CD4-positive, alpha-beta T cell treated with Interleukin-21 for 1 hour (primary cell): ENCODE data around the gene DAP.
"Not testable (repeated sequence)": the region's sequence is repeated elsewhere in the genome, so short reads cannot be mapped to it uniquely, and the experiment has no call there.

Experiments used
- DNase-seq: peaks from one replicate; pipeline ENCODE4 v3.0.0-alpha.2; 2020

The DAP gene, protein sequence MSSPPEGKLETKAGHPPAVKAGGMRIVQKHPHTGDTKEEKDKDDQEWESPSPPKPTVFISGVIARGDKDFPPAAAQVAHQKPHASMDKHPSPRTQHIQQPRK

DNA sequence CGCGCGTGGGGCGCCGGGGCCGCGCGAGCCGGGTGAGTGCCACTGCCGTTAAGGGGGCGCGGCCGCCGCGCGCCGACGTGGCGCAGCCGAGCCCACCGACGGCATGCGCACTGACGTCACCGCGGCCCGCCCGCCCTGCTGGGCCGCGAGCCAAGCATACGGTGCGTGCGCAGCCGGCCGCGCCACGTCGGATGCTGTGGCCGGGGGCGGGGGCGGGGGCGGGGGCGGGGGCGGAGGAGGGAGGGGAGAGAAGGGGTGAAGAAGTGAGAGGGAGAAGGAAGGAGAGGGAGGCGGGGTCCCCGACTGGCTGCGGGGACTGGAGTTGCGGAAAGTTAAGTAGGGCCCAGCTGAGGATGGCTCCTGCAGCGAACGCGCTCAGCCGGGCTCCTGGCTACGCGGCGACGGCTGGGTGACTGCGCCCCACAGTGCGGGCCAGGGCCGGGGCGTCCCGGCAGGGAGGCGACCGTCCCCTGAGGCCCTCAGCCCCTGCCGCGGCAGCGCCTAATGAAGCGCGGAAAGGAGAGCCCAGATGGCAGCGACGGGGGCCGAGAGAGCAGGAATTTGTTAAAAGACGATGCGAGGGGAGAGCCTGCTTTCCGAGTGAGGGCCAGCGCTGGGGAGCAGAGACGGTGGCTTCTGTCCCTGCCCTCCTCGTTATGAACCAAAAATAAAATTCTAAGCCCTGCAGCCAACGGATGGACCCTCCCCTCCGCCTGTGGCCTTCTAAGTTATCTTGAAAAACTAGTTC is at the start of gene DAP:
DAP (minus strand) TSS at position 50 of the 748 bp plus-strand sequence. CDS start 166 bp downstream, outside the sequence.
- DNase-seq = peak; percentile 92

- no peak for DNase-seq
Measured at GRCh38 chr5:10808347-10809226, 47.6 kb upstream of the DAP start.

- DNase-seq = no peak
Measured at GRCh38 chr5:10801931-10802666, 41.1 kb upstream of the DAP start.

DNA sequence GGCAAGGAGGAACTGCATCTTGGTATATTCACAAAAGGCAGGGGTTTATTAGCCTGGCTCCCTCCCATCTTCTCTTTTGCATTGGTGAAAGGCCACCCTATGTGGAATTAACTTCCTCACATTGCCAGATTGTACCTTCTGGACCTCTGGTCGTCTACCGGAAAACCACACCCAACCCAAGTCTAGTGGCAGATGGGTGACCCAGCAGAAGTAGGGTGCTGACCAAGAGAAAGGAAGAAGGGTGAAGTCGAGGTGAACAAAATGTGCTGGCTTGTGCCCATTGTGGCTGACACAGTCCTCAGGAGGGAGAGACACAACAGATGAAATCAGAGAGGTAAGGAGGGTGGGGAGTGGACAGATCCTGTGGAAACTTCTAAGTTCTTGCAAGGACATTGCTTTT is 39.8 kb upstream of the DAP start:
- no peak for DNase-seq

- no peak for DNase-seq
Measured at GRCh38 chr5:10797261-10797660, 36.2 kb upstream of the DAP start.

- DNase-seq = no peak
Measured at GRCh38 chr5:10793785-10794184, 32.8 kb upstream of the DAP start.

DNA sequence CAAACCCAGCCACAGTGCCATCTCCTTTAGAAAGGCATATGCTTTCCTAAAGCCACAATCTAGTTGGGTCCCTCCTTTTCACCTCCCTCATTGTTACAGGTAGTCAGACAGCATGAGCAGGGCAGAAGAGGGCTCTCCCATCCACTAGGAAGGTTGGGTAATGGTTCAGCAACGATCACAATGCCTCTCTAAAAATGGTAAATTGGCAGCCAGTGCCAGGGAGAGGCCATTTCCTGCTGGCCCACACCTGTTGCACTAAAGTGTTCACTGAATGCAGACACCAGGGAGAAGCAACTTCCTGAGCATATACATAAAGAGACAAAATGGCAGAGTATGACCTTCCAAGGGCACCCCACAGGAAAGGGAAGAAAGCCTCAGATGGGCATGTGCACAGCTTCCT is 31.3 kb upstream of the DAP start:
- DNase-seq = no peak

GRCh38 chr5:10789726-10790125 is 28.7 kb upstream of the DAP start:
- DNase-seq = no peak

GRCh38 chr5:10789021-10789420 is 28.0 kb upstream of the DAP start:
- DNase-seq = no peak

DNA sequence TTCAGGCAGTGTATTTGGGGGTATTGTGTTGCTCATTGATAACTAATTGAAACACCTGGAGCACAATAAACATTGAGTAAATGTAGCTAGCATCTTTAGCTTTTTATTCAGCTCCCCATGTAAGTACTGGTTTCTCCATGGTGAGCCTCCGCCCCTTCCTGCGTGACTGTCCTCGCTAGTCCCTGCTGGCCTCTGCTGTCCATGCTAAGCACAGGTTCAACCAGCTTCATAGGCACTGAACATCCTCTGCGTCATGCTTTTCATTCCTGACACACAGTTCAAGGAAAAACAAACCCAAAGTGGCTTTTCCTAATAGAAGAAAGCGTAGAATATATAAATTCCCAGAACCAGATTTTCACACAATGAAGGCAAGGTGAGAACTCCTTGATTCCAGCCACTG is 27.3 kb upstream of the DAP start:
- no peak for DNase-seq

GRCh38 chr5:10786835-10787234 is 25.8 kb upstream of the DAP start:
- no peak for DNase-seq

- not testable (repeated sequence) for DNase-seq
Measured at GRCh38 chr5:10780208-10780607, 19.2 kb upstream of the DAP start.

- no peak for DNase-seq
Measured at GRCh38 chr5:10779592-10779991, 18.6 kb upstream of the DAP start.

- no peak for DNase-seq
Measured at GRCh38 chr5:10778179-10778910, 17.3 kb upstream of the DAP start.

GRCh38 chr5:10775646-10776045 is 14.6 kb upstream of the DAP start:
- no peak for DNase-seq

GRCh38 chr5:10772901-10773585 is 12.0 kb upstream of the DAP start:
- no peak for DNase-seq

DNA sequence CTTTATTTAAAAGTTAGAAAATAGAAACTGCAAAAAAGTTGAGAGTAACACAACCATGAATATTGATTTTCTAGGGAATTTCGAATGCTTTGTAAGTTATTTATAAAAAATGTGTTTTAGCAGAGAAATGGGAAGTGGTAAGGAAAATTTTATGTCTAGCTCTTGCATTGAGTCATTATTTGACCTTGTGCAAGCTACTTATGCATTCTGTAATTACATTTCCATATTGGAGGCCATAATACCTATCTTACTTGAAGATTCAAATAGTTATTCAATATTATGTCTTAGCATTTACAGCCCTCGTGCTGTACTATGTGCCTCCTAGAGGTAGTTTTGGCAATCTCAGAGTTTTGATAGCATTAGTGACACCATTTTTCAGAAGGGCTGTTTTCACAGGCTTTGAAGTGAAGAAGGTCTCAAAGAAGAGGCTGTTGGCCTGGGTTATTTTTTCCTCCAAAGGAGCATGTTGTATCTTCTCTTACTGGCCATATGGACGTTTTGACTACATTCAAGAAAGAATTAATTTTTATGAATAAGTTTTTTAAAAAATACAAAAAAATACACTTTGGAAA is 7.4 kb upstream of the DAP start:
- DNase-seq = no peak

GRCh38 chr5:10762776-10763500 is 1.9 kb upstream of the DAP start:
- no peak for DNase-seq

GRCh38 chr5:10761933-10762775 is 1.1 kb upstream of the DAP start:
- DNase-seq = peak; percentile 6

DNA sequence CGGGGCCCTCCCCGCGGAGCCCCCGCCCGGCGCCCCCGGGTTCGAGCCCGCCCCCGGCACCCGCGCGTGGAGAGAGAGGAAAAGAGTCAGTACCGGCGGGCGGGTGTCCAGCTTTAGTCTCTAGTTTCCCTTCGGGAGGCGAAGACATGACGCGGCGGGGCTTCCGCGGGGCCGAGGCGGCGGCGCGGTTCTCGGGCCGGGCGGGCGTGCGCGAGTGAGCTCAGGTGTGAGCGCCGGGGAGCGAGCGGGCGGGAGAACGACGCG is 181 bp downstream of the DAP start:
- no peak for DNase-seq
